Activated CD8-positive, alpha-beta T cell treated with anti-CD3 and anti-CD28 coated beads, Interleukin-2, amount 10 ng/mL, durations not matched to agents 7 days and 5 days (primary cell): ENCODE data around the gene ZNF772. TPM values are rescaled to one million over a fixed set of nuclear protein-coding genes. Genes with fewer than 3 reads are reported as not detected.

ENCODE experiments used
- ATAC-seq: fragments of 150-1000 bp; cut with Tn5 transposase; one replicate; pipeline ENCODE4 v1.10.0; 2021; ENCODE audit warnings: moderate library complexity
- CTCF ChIA-PET: fragments of 350-600 bp; sonication (Branson Sonifier 250); formaldehyde crosslinking; loops from one replicate; lab custom pipeline; 2021; ENCODE audit warnings: antibody characterized with exemption; lab: Charles Lee
- POLR2A ChIA-PET: fragments of 350-600 bp; sonication (Branson Sonifier 250); formaldehyde crosslinking; loops from one replicate; lab custom pipeline; 2021; ENCODE audit warnings: antibody characterized with exemption; lab: Charles Lee
- DNase-seq: peaks from one replicate; pipeline ENCODE4 v3.0.0-alpha.2; 2020
- H3K27ac Mint-ChIP-seq: one replicate; pipeline ENCODE4 v1.8.0; 2021; ENCODE audit warnings: mild to moderate bottlenecking, mixed read lengths
- H3K27me3 Mint-ChIP-seq: one replicate; pipeline ENCODE4 v1.8.0; 2021; ENCODE audit warnings: low read depth, mixed read lengths
- H3K36me3 Mint-ChIP-seq: one replicate; pipeline ENCODE4 v1.8.0; 2021; ENCODE audit warnings: low read depth, mixed read lengths
- H3K4me1 Mint-ChIP-seq: one replicate; pipeline ENCODE4 v1.8.0; 2021; ENCODE audit warnings: low read depth, mixed read lengths
- H3K4me3 Mint-ChIP-seq: one replicate; pipeline ENCODE4 v1.8.0; 2021; ENCODE audit warnings: mild to moderate bottlenecking, mixed read lengths
- H3K9me3 Mint-ChIP-seq: one replicate; pipeline ENCODE4 v1.8.0; 2022; ENCODE audit warnings: mixed read lengths; ENCODE audit not compliant: insufficient read depth
- total RNA-seq, 2 experiments: library from RNA; stranded (reverse); gene quantifications; one replicate each; pipeline ENCODE4 v1.2.3, GENCODE V29; 2021

Gene ZNF772
- total RNA-seq, 2 experiments from 2014 or later = 7.6 to 9.1 TPM

DNA sequence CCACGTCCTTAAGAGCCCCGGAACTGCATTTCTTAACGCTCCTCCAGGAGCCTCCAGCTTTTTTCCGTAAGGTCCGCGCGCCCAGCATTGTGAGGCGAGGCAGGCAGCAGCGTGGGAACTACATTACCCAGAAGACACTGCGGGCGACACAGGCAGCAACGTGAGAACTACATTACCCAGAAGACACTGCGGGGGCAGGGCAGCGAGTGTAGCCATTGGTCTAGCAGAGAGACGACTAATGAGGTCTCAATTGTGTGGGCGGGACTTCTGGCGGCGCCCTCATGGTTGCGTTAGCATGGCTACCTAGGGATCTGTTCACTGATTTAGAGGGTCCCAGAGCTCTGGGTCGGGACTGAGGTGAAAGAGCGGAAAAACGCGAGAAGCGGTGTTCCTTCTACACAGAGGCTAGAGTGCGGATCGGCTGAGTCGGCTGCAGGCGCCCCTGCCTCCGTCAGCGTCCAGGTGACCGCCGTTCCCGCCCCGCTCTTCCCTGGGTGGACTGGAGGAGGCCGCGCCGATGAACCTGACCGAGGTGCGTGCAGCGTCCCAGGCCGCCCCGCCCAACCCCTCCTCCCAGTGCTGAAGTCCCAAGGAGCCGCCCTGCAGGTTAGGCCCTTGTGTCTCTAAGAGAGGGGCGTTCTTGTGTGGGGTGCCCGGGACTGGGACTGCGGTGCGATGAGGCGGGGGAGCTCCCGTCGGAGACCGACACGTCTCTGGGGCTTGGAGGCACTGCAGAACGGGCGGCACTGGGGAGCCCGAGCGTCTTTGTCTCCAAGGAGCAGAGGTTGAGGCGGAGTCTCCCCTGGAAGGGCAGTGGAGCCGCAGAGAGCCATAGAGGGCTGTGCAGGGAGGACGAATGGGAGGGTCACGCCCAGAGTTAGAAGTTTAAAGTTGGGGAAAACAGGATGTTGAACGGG lies 42.0 kb downstream of the ZNF772 start, which contains the start of gene ZNF749:
Gene ZNF749 (plus strand): TSS at position 264 of the 917 bp plus-strand sequence. CDS start 254 bp downstream, at position 518.
- Mint-ChIP-seq H3K27me3 (no peaks in the 10 kb centered on the region), H3K27ac (peak within 1 kb of the TSS; percentile 94), H3K4me1 (peaks cover 23% of the 10 kb centered on the region), H3K36me3 (peaks cover 58% of the 10 kb centered on the region), H3K9me3 (peaks cover 33% of the 10 kb centered on the region), H3K4me3 (peak within 1 kb of the TSS; percentile 94)
- ChIA-PET POLR2A (interaction anchor here (0.6 to 1.5 kb wide), 8 partner anchors 24 to 658 kb away, joined by 3 to 4 read pairs (median 4); partner anchors contain the start of genes ZNF17, ZNF304, ZNF606 and ZNF772), CTCF (no interaction called here)
- DNase-seq (peak; percentile 99), ATAC-seq (peak; percentile 99)

DNA sequence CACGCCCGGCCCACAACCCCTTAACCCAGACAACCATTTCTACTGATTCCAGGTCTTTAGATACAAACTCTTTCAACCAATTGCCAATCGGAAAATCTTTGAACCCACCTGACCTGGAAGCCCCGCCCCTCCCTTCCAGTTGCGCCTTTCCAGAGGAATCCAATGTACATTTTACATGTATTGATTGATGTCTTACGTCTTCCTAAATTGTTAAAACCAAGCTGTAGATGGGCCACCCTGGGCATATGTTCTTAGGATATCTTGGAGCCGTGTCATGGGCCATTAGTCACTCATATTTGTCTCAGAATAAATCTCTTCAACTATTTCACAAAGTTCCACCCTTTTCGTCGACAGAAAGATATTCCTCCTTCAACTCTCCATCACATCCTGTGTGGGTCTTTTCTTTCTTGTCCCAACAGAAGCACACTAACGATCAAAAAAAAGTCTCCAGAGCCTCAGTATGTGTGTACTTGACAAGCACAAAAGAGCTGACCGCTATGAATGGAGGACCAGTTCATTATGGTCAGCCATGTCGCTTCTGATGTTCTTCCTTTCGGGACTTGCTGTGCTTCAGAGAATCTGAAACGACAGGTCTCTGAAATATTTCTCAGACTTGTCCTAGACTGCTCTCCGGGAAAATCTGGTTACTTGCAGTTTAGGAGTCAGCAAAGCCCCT lies 42.8 kb downstream of the ZNF772 start:
- peak overlapping the region; percentile 94 for H3K27ac Mint-ChIP-seq
- peaks cover 23% of the 10 kb centered on the region for H3K4me1 Mint-ChIP-seq
- no peaks in the 10 kb centered on the region for H3K27me3 Mint-ChIP-seq
- ATAC-seq = peak; percentile 4
- no peak for DNase-seq
- CTCF ChIA-PET = no interaction called here
- peaks cover 50% of the 10 kb centered on the region for H3K36me3 Mint-ChIP-seq
- peaks cover 29% of the 10 kb centered on the region for H3K9me3 Mint-ChIP-seq
- H3K4me3 Mint-ChIP-seq = peak overlapping the region; percentile 94
- POLR2A ChIA-PET = interaction anchor here (0.6 to 1.4 kb wide), 3 partner anchors 42 to 659 kb away, joined by 3 to 4 read pairs (median 4); partner anchors contain the start of gene ZNF772

DNA sequence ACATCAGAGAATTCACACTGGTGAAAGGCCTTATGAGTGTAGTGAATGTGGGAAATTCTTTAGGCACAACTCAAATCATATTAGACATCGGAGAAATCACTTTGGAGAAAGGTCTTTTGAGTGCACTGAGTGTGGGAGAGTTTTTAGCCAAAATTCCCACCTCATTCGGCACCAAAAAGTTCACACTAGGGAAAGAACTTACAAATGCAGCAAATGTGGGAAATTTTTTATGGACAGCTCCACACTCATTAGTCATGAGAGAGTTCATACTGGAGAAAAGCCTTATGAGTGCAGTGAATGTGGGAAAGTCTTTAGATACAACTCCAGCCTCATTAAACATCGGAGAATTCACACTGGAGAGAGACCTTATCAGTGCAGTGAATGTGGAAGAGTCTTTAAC lies 56.3 kb downstream of the ZNF772 start:
- peaks cover 16% of the 10 kb centered on the region for H3K9me3 Mint-ChIP-seq
- ATAC-seq = no peak
- H3K27me3 Mint-ChIP-seq = no peaks in the 10 kb centered on the region
- POLR2A ChIA-PET = no interaction called here
- peaks cover 59% of the 10 kb centered on the region for H3K36me3 Mint-ChIP-seq
- no peak overlapping the region for H3K4me3 Mint-ChIP-seq
- no peak overlapping the region for H3K27ac Mint-ChIP-seq
- CTCF ChIA-PET = no interaction called here
- no peaks in the 10 kb centered on the region for H3K4me1 Mint-ChIP-seq
- no peak for DNase-seq

DNA sequence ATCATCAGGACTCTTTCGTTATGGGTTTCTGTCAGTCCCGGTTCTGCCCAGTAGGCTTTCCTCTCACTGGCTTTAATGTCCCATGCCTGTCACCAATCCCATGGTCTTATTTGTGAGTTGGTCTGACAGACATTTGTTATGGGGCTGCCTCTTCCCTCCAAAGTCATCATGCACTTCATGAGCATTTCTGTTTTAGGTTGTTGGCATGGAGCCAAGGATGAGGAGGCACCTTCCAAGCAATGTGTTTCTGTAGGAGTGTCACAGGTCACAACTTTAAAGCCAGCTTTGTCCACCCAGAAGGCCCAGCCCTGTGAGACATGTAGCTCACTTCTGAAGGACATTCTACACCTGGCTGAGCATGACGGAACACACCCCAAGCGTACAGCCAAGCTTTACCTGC lies 57.9 kb downstream of the ZNF772 start:
- Mint-ChIP-seq H3K36me3 (peaks cover 73% of the 10 kb centered on the region), H3K27ac (no peak overlapping the region), H3K27me3 (no peaks in the 10 kb centered on the region), H3K4me3 (no peak overlapping the region), H3K4me1 (no peaks in the 10 kb centered on the region), H3K9me3 (peaks cover 20% of the 10 kb centered on the region)
- ChIA-PET CTCF (no interaction called here), POLR2A (interaction anchor here (1.0 kb wide), 1 partner anchor 21 kb away, joined by 3 read pairs; no protein-coding TSS in a partner anchor)
- ATAC-seq (no peak), DNase-seq (no peak)

Other genes with a start within 250 kb of the ZNF772 start
- 1 to 10 TPM in 1 of 2 experiments, under 1 TPM in 1; 0.94 to 1.3 TPM for gene AURKC, start 246.5 kb downstream of the ZNF772 start, total RNA-seq
- gene ZNF805, start 236.9 kb downstream of the ZNF772 start, total RNA-seq = 1 to 10 TPM; 9.8 to 9.9 TPM
- 10 to 100 TPM; 43.9 to 46.6 TPM for gene ZNF460, start 197.1 kb downstream of the ZNF772 start, total RNA-seq
- 1 to 10 TPM; 7.0 to 7.5 TPM for gene ZNF543, start 157.1 kb downstream of the ZNF772 start, total RNA-seq
- 1 to 10 TPM; 8.5 to 9.1 TPM for gene ZNF304, start 126.3 kb downstream of the ZNF772 start, total RNA-seq
- 1 to 10 TPM; 8.5 to 8.6 TPM for gene TRAPPC2B, start 114.0 kb downstream of the ZNF772 start, total RNA-seq
- 1 to 10 TPM; 4.2 to 4.4 TPM for gene ZNF547, start 114.0 kb downstream of the ZNF772 start, total RNA-seq
- gene ZNF548, start 87.7 kb downstream of the ZNF772 start, total RNA-seq = 10 to 100 TPM; 27.4 to 28.0 TPM
- 10 to 100 TPM; 11.6 to 12.2 TPM for gene ZNF17, start 66.4 kb downstream of the ZNF772 start, total RNA-seq
- gene ZNF749, start 42.2 kb downstream of the ZNF772 start, total RNA-seq = 10 to 100 TPM; 13.7 to 19.6 TPM
- under 1 TPM; 0.16 TPM for gene VN1R1, start 20.4 kb downstream of the ZNF772 start, total RNA-seq
- gene ZNF419, start 10.2 kb upstream of the ZNF772 start, total RNA-seq = 10 to 100 TPM; 10.0 to 10.9 TPM
- 1 to 10 TPM; 8.3 to 8.4 TPM for gene ZNF773, start 22.4 kb upstream of the ZNF772 start, total RNA-seq
- gene ZNF549, start 49.8 kb upstream of the ZNF772 start, total RNA-seq = 1 to 10 TPM; 7.5 to 7.8 TPM
- 10 to 100 TPM; 12.6 to 13.7 TPM for gene ZNF550, start 82.3 kb upstream of the ZNF772 start, total RNA-seq
- gene ZNF416, start 101.3 kb upstream of the ZNF772 start, total RNA-seq = 1 to 10 TPM; 5.4 to 5.5 TPM
- 10 to 100 TPM; 12.1 to 12.4 TPM for gene ZIK1, start 106.6 kb upstream of the ZNF772 start, total RNA-seq
- gene ZNF530, start 122.3 kb upstream of the ZNF772 start, total RNA-seq = 10 to 100 TPM; 10.7 to 10.8 TPM
- gene ZNF134, start 136.7 kb upstream of the ZNF772 start, total RNA-seq = 10 to 100 TPM; 17.1 to 17.8 TPM
- 10 to 100 TPM; 13.6 to 14.3 TPM for gene ZNF211, start 155.6 kb upstream of the ZNF772 start, total RNA-seq
- gene ZSCAN4, start 191.4 kb upstream of the ZNF772 start, total RNA-seq = not detected
- gene ZNF551, start 204.4 kb upstream of the ZNF772 start, total RNA-seq = 10 to 100 TPM; 13.0 to 14.3 TPM
- 1 to 10 TPM; 3.0 to 3.1 TPM for gene ZNF154, start 231.6 kb upstream of the ZNF772 start, total RNA-seq